ENCODE results near the gene NBEA. TPM values are rescaled to one million over a fixed set of nuclear protein-coding genes. Genes with fewer than 3 reads are reported as not detected.

The NBEA gene
- total RNA-seq, 1 experiment from 2014 or later = not detected

DNA sequence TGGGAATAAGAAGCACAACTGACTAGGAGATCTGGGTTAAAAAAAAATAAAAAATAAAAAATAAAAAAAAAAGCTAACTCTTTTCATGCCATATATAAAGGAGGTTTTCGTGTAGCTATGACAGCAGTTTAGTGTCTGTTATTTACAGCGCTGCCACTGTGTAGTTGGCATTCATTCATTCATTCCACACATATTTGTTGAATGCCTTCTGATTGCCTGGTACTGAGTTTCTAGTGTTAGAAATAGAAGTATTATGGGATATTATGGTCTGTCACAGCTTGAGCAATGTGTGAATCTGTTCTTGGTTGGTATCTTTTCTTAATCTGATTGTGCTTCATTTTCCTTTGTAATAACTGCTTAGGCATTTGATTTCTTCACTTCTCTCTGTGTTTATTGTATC, 237.4 kb downstream of the NBEA start:
- no peak for DNase-seq (ENCODE audit: low spot score)

DNA sequence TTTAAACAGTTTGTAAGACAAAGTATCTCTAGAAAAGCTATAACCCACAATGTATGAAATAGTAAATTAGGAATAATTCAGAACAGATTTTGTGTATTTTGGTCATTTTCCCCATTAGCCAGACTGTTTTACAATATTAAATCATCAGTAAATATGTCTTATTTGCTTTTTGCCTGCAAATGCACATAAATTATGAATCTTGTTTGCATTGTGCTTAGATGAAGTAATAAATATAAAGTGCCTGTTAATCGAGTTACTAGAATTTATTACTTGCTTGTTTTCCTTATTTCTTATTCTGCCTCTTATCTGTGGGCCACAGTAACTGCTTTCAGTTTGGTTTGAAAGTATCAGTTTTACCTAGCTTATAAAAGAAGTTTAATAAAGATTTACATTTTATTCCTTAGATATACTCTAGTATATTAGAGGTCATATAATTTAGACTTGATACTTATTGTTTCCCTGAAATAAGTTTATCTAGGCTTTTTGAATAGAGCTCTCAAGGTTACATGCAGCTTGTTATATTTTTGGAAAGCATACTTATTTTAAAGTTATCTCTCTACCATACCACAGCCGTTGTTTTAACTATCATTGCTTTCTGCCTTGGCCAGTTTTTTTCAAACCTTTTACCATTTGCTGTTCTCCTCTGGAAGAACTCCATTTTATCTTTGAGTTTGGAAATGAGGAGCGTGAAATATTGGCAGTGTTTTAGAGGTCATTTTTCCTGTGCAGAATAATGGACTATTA, 238.0 kb downstream of the NBEA start:
- no peak for DNase-seq (ENCODE audit: low spot score)

DNA sequence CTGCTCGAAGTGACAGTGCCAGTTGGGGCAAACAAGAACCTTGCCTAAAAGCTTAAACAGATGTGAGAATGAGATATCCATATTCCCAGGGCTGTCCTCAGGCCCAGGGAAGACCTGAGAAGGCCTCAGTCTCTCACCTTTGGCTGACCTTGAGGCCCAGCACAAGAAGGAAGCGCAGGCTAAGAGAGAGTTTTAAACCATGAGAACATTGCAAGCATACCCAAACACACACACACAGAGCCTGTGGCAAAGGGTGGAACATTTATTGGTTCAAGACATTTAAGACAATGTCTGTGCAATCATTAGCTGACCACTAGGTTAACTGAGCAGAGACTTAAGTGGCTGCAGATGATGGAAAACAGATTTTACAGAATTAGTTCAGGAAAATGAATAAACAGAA, 248.2 kb downstream of the NBEA start:
- DNase-seq (ENCODE audit: low spot score) = no peak

- DNase-seq (ENCODE audit: low spot score) = no peak
Measured at GRCh38 chr13:35191883-35192282, 249.8 kb downstream of the NBEA start.

DNA sequence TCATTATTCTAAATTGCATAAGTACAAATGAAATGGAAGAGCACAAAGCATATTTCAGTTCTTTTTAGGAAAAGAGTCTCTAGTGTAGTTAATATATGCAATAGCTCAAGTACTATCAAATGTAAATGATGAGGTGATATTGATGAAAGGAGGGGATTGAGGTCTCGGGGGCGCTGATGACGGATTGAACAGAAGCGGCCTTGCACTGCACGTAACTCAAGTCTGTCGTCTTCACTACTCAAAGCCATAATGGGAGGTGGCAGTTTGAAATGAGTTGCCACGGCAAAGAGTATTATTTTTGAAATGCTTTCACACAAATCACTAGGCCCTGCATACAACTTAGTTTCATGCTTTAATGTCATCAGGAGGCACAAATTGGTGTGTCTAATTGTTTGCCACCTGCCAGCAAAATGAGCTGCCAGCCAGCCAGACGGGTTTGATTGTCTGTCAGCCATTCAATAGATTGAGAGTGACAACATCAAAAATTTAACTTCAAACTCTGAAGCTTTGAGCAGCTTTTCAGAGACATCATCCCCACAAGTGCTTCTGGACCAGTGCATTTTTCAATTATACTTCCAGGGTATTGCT, 256.6 kb downstream of the NBEA start:
- no peak for DNase-seq (ENCODE audit: low spot score)

DNA sequence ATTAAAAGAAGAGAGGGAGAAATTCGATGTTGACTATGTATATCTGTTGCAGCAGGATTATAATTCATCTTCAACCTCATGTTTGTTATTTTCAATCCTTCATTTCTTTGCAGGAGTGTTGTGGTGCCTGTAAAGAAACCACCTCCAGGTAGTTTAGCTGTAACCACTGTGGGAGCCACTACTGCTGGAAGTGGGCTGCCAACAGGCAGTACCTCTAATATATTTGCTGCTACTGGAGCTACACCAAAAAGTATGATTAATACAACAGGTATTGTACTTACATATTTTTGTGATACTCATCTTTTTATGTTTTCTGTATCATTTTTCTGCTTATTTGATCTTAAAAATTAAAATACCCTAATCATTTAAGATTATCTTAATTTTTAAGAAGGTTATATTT, 266.5 kb downstream of the NBEA start:
- DNase-seq (ENCODE audit: low spot score) = no peak

DNA sequence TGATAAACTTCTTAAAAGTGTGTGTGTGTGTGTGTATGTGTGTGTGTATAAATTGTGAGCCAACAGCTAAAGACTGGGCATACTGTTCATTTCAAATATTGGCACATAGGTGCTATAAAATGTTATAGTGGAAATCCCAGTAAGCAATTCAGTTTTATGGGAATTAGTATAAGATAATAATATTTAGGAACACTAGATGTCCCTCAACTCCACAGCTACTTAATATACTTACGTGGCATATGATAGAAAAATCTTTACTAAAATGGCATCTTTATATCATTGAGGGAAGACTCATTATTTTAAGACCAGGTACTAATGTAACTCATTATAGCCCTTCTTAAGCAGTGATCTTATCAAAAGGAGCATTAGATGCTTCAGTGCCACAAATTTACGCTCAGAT, 268.2 kb downstream of the NBEA start:
- DNase-seq (ENCODE audit: low spot score) = peak; percentile 49

GRCh38 chr13:35211949-35212348, 269.9 kb downstream of the NBEA start:
- DNase-seq (ENCODE audit: low spot score) = no peak

DNA sequence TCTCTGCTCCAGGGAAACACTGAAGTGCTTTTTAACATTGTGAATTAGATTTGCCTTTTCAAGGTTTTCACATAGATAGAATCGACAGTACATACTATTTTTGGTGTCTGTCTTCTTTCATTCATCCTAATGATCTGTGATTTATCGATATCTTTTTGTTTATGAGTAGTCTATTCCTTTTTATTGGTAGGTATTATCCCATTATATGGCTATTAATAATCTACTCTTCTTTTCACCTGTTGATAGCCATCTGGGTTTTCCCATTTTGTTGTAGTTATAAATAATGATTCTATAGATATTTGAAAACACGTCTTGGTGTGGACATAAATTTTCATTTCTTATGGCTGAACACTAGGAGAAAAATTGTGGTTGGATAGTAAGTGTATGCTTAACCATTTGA, 271.8 kb downstream of the NBEA start:
- DNase-seq (ENCODE audit: low spot score) = no peak

DNA sequence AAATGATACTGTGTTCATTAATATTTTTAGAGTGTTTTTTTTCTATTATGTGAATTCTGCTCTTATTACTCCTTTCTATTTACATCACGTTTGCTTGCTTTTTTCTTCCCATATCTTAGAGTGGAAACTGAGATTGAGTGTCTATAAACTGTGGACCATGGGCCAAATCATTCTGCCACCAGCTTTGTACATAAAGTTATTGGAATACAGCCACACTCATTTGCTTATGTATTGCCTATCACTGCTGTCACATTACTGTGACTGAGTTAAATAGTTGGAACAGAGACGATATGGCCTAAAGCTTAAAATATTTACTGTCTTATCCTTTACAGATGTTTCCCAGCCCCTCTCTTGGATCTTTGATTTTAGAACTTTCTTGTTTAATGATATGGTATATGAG, 274.1 kb downstream of the NBEA start:
- no peak for DNase-seq (ENCODE audit: low spot score)

DNA sequence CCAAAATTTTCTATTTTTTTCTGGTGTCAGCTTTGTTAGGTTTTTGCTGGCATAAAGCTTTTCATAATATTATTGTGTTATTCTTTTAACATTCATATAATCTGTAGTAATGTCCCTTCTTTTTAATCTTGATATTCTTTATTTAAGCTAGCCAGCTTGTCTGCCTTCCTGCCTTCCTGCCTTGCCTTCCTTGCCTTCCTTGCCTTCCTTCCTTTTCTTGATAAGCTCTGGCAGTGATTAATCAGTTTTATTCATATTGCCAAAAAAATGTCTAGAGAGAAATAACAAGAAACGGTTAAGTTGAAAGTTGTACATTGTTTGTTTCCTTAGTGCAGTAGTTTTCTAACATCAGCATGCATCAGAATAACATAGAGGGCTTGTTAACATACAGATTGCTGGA, 277.0 kb downstream of the NBEA start:
- DNase-seq (ENCODE audit: low spot score) = no peak

DNA sequence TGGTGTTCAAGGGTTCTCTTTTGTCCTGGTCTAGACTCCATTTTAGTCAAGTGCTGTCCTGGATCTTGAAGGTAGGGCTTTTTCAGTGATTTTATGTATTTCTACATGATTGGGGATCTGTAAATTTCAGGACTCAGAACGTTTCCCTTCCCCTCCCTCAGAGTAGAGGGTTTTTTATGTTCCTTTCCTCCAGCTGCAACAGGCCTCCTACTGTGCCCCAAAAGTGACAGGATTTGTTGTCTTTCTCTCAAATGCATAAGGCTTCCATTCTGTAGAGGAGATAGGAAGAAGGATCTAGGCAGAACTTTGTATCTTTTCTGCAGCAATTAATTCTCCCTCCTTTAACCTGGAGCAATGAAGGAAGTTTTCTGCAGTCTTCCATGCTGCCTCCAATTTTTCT, 283.1 kb downstream of the NBEA start:
- no peak for DNase-seq (ENCODE audit: low spot score)

- DNase-seq (ENCODE audit: low spot score) = no peak
Measured at GRCh38 chr13:35225582-35225981, 283.5 kb downstream of the NBEA start.

- DNase-seq (ENCODE audit: low spot score) = no peak
Measured at GRCh38 chr13:35228536-35228935, 286.5 kb downstream of the NBEA start.

DNA sequence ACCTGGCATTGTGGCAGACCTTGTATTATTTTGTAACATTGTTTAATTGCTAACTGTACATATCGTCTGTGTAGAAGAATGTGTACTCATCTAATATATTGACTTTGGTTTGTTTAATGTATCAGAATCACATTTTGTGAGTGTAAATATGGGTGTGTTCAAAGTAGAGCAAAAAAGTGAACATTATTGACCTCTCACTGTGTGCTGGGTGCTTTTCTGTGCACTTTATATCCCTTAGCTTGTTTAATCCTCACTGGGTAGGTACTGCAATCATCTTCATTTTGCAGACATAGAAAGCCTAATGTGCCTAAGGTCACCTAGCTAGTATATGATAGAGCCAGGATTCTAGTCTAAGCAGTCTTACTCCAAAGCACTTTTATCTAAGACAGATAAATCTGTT, 289.4 kb downstream of the NBEA start:
- DNase-seq (ENCODE audit: low spot score) = no peak

GRCh38 chr13:35238274-35238673, 296.2 kb downstream of the NBEA start:
- no peak for DNase-seq (ENCODE audit: low spot score)

DNA sequence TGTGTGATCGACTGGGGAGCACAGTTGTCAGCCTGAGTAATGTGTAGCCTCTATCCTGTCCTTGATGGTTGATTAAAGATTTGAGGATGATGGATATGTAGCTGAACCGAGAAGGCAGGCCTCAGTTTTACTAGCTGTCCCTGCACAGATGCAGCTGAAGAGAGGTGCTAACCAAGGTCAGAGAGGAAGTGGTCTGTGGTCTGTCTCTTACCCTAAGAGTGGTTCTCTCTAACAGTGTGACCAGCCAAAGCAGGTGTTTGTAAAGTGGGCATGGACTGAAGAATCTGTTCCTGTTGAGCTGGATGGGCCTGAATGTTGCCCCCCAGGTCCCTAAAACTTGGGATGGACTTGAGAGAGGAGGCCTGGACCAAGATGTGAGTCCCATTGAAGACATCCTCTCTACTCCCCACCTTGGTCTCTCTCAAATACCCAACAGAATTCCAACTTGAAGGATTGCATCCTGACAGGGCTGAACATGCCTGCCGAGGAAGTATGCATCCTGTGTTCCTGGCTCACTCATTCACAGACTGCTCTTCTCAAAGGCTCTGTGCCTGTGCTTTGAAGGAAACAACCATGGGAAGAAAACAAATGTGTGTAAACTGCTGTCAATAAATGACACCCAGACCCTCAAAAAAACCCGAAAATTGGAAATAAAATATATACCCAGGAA, 310.6 kb downstream of the NBEA start:
- DNase-seq (ENCODE audit: low spot score) = no peak

DNA sequence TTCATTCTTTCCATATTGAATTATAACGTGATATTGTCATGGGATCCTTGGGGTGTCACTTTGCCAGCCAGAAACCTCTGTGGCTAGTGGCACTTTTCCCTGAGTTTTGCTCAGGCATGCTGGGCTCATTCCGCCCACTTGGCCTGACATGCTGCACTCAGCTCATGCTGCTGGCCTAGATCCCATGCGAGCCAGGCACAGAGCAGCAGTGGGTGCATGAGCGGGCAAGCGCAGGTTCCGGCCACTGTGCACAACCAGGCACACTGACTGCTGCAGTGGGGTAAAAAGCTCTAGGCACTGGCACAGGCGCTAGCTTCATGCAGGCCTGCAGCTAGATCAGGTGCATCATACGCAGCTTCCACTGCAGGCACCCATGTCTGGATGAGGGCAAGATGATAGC, 313.2 kb downstream of the NBEA start:
- DNase-seq (ENCODE audit: low spot score) = no peak

- no peak for DNase-seq (ENCODE audit: low spot score)
Measured at GRCh38 chr13:35256459-35257148, 314.5 kb downstream of the NBEA start.

- no peak for DNase-seq (ENCODE audit: low spot score)
Measured at GRCh38 chr13:35260316-35260715, 318.2 kb downstream of the NBEA start.

- DNase-seq (ENCODE audit: low spot score) = no peak
Measured at GRCh38 chr13:35266412-35266811, 324.3 kb downstream of the NBEA start.

GRCh38 chr13:35278917-35279316, 336.8 kb downstream of the NBEA start:
- DNase-seq (ENCODE audit: low spot score) = no peak

DNA sequence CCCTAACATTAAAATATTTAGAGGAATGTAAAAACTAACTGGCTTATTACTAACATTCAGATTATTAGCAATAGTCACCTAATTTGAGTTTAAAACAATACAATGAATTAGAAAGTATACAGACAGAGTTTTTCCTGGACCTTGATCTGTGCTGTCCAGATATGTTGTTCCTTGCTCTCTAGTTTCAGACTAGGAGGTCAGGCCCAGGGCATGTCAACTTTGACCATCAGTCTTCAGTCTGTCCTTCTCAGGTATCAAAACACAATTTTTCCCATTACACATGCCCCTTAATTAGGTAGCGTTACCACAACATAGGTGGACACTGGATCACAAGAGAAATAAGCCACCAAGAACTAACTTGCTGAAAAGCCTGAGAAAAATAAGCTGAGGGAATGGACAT, 337.4 kb downstream of the NBEA start:
- DNase-seq (ENCODE audit: low spot score) = no peak
